ENCODE results near the gene KSR2.

KSR2 gene

DNA sequence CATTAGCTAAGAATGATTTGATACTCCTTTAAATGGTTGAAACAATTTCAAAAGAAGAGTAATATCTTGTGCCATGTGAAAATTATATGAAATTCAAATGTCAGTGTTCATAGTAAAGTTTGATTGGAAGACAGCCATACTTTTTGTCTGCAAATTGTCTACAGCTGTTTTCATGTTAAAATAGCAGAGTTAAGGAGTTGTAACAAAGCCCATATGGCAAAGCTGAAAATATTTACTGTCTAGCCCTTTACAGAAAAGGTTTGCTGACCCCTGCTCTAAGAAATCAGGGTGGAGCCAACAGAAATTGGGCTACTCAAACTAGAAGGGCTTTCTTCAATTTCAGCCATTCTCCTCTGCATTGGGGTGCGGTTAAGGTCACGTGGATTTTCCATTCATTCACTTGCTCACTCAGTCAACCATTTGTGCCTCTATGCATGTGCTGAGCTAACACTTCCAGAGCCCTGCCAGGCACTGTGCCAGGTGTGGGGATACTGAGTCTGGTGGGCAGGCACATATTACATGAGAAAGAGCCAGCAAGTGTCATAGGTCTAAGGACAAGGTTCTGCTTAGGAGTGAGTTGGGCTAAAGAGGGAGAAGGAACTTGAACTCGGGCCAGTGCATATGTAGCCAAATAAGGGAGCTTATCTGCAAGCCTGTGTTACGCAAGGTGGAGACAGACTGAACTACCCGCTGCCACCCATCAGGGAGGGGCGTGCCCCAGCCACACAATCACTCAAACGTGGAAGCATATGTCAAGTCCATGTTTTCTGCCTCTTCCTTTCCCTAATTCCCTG lies 467.5 kb downstream of the KSR2 start:
- TF ChIP-seq, protein P1, sequence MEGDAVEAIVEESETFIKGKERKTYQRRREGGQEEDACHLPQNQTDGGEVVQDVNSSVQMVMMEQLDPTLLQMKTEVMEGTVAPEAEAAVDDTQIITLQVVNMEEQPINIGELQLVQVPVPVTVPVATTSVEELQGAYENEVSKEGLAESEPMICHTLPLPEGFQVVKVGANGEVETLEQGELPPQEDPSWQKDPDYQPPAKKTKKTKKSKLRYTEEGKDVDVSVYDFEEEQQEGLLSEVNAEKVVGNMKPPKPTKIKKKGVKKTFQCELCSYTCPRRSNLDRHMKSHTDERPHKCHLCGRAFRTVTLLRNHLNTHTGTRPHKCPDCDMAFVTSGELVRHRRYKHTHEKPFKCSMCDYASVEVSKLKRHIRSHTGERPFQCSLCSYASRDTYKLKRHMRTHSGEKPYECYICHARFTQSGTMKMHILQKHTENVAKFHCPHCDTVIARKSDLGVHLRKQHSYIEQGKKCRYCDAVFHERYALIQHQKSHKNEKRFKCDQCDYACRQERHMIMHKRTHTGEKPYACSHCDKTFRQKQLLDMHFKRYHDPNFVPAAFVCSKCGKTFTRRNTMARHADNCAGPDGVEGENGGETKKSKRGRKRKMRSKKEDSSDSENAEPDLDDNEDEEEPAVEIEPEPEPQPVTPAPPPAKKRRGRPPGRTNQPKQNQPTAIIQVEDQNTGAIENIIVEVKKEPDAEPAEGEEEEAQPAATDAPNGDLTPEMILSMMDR (conservative IDR thresholded peaks at IDR 0.05; ENCODE audit: low read depth): no peak
- CTCF ChIA-PET: interaction anchor here (0.5 kb wide), 1 partner anchor 1984 kb away, joined by 3 read pairs; no protein-coding TSS in a partner anchor
- POLR2A ChIA-PET (ENCODE audit: low non-redundant PET): no interaction called here
- H3K27ac ChIP-seq: no peak overlapping the region
- no peak for DNase-seq (ENCODE audit: low spot score)

DNA sequence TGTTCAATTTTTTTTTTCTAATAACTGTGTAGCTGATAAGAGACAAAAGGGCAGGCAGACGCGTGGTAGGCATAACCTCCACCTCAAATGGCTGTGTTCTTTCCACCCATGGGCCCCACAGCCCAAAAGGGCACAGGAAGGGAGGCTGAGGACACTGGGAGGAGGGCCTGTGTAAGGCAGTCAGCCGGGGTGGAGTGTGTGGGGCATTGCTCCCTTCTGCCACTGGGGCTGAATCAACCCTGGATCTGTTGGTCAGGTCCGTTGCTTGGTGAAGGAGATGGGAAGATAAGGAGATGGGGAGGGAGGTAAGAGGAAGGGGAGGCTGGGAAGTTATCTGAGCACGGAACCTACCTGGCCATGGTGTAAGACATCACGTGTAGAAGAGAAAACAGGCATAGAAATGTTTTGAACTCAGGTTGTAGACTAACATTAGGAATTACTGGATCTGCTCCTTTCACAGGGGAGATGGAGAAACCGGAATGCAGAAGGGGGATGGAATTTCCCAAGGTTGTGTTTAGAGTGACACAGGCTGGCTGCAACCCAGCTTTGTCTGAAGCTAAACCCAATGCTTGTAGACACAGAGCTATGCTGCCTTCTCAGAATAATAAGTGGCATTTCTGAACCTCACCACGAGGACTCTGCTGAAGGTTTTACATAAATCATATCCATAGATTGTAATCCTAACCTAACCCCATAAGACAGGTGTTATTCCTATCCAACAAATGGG lies 468.9 kb downstream of the KSR2 start:
- TF ChIP-seq, protein P1 (conservative IDR thresholded peaks at IDR 0.05; ENCODE audit: low read depth): no peak
- CTCF ChIA-PET: no interaction called here
- POLR2A ChIA-PET (ENCODE audit: low non-redundant PET): no interaction called here
- H3K27ac ChIP-seq: no peak overlapping the region
- no peak for DNase-seq (ENCODE audit: low spot score)

- no peak for DNase-seq (ENCODE audit: low spot score)
- no peak overlapping the region for H3K27ac ChIP-seq
- TF ChIP-seq, protein P1 (conservative IDR thresholded peaks at IDR 0.05; ENCODE audit: low read depth): no peak
- CTCF ChIA-PET: no interaction called here
- POLR2A ChIA-PET (ENCODE audit: low non-redundant PET): no interaction called here
Measured at GRCh38 chr12:117498880-117499279, 469.9 kb downstream of the KSR2 start.

DNA sequence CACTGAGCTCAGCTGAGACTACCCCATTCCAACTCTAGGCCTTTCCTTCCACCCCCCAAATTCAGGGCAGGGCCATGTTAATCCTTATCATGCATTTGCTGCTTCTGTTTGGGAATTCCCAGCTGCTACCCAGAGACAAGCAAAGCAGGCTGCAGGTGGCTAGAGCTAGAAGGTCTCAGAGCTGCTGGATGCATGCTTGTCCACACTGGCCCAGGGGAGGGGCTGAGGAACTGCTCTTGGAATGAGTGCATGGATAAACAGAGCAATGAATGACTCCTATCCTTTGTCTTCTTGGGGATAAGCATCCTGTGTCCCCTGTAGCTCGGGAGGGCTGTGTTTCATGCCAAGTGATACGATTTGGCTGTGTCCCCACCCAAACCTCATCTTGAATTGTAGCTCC lies 470.5 kb downstream of the KSR2 start:
- TF ChIP-seq, protein P1 (conservative IDR thresholded peaks at IDR 0.05; ENCODE audit: low read depth): no peak
- CTCF ChIA-PET: no interaction called here
- POLR2A ChIA-PET (ENCODE audit: low non-redundant PET): no interaction called here
- no peak for DNase-seq (ENCODE audit: low spot score)
- no peak overlapping the region for H3K27ac ChIP-seq

DNA sequence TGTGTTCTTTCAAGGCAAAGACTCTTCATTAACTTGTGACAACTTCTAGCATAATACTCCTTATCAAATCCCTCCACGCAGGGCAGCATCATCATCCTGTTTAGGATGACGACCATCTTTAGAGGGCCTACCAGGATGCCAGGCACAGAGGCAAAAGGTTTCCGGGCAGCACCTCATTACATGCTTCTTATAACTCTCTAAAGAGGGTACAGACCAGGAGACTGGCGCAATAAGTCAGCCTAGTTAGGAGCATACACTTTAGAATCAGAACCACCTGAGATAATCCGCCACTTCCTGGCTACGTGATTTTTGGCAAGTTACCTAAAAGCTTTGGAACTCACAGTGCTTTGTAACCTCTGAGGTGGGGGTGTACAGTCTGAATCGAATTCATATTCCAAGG lies 471.4 kb downstream of the KSR2 start:
- DNase-seq (ENCODE audit: low spot score): no peak
- ChIA-PET CTCF (no interaction called here), POLR2A (ENCODE audit: low non-redundant PET) (no interaction called here)
- TF ChIP-seq, protein P1 (conservative IDR thresholded peaks at IDR 0.05; ENCODE audit: low read depth): no peak
- no peak overlapping the region for H3K27ac ChIP-seq

DNA sequence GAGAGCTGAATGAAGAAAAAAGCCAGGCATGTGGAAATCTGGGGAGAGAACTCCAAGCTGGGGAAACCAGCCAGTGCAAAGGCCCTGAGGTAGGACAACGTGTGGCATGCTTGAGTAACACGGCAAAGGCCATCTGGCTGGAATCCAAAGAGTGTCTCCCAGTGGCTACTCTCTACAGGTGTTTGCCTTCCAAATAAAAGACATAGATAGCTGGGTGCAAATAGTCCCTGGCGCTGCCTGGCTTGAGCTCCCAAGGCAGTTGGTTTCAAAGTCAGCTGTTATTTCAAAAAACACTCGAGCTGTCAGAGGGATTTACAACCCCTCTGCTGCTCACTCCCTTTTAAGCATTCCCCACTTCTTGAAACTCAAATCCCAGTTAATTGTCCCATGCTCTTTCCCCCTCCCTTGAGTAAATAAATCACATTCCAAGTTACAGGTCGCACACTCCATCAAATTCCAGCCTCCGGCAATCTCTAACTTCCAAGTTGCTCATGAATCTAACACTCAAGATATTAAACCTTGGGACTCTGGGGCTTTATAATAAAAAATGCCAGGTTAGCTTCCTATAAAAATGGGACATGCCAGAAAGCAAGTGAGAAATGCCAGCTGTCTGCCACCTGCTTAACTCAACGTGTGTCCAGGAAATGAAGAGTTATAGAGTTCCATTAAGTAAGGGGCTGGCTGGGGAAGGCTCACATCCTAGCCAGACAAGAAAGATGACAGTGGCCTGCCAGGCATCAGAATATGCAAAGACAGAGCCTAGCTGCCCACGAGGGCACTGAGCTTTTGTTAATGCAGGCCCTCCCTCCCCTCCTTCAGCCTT lies 473.7 kb downstream of the KSR2 start:
- H3K27ac ChIP-seq: no peak overlapping the region
- no peak for DNase-seq (ENCODE audit: low spot score)
- TF ChIP-seq, protein P1 (conservative IDR thresholded peaks at IDR 0.05; ENCODE audit: low read depth): no peak
- ChIA-PET CTCF (no interaction called here), POLR2A (ENCODE audit: low non-redundant PET) (no interaction called here)

Measured in RWPE1 (cell line).